ENCODE measurements around the gene PRDM16.

PRDM16 gene

GRCh38 chr1:3432306-3432705 lies 363.3 kb downstream of the PRDM16 start:
- DNase-seq (ENCODE audit: low read depth) = no peak

GRCh38 chr1:3433076-3433475 lies 364.1 kb downstream of the PRDM16 start:
- no peak for DNase-seq (ENCODE audit: low read depth)

- DNase-seq (ENCODE audit: low read depth) = no peak
Measured at GRCh38 chr1:3433596-3434320, 364.8 kb downstream of the PRDM16 start.

- no peak for DNase-seq (ENCODE audit: low read depth)
Measured at GRCh38 chr1:3434406-3435110, 365.6 kb downstream of the PRDM16 start.

- DNase-seq (ENCODE audit: low read depth) = no peak
Measured at GRCh38 chr1:3435666-3436065, 366.7 kb downstream of the PRDM16 start.

GRCh38 chr1:3436451-3436850 lies 367.4 kb downstream of the PRDM16 start:
- DNase-seq (ENCODE audit: low read depth) = no peak

- no peak for DNase-seq (ENCODE audit: low read depth)
Measured at GRCh38 chr1:3436901-3437300, 367.9 kb downstream of the PRDM16 start.

GRCh38 chr1:3438661-3439180 lies 369.7 kb downstream of the PRDM16 start:
- no peak for DNase-seq (ENCODE audit: low read depth)

GRCh38 chr1:3439346-3440299 lies 370.6 kb downstream of the PRDM16 start:
- DNase-seq (ENCODE audit: low read depth) = no peak

- DNase-seq (ENCODE audit: low read depth) = no peak
Measured at GRCh38 chr1:3440300-3440681, 371.3 kb downstream of the PRDM16 start.

- DNase-seq (ENCODE audit: low read depth) = no peak
Measured at GRCh38 chr1:3440711-3441409, 371.9 kb downstream of the PRDM16 start.

GRCh38 chr1:3441410-3441847 lies 372.4 kb downstream of the PRDM16 start:
- DNase-seq (ENCODE audit: low read depth) = no peak

GRCh38 chr1:3441880-3442279 lies 372.9 kb downstream of the PRDM16 start:
- DNase-seq (ENCODE audit: low read depth) = no peak

- DNase-seq (ENCODE audit: low read depth) = no peak
Measured at GRCh38 chr1:3442331-3442730, 373.3 kb downstream of the PRDM16 start.

- no peak for DNase-seq (ENCODE audit: low read depth)
Measured at GRCh38 chr1:3442901-3443300, 373.9 kb downstream of the PRDM16 start.

GRCh38 chr1:3443807-3444206 lies 374.8 kb downstream of the PRDM16 start:
- DNase-seq (ENCODE audit: low read depth) = no peak

GRCh38 chr1:3444298-3444697 lies 375.3 kb downstream of the PRDM16 start:
- no peak for DNase-seq (ENCODE audit: low read depth)

GRCh38 chr1:3444736-3445135 lies 375.7 kb downstream of the PRDM16 start:
- DNase-seq (ENCODE audit: low read depth) = no peak

- DNase-seq (ENCODE audit: low read depth) = no peak
Measured at GRCh38 chr1:3450202-3450863, 381.3 kb downstream of the PRDM16 start.

- DNase-seq (ENCODE audit: low read depth) = no peak
Measured at GRCh38 chr1:3450983-3451382, 382.0 kb downstream of the PRDM16 start.
